Endodermal cell (in vitro differentiated cells): ENCODE data around the gene CXCL1. TPM values are rescaled to one million over a fixed set of nuclear protein-coding genes. Genes with fewer than 3 reads are reported as not detected.

Experiments
- DNase-seq: peaks from one replicate; pipeline ENCODE4 v3.0.0-alpha.2; 2017
- H3K27ac ChIP-seq: 2 replicates; pipeline ENCODE4 v1.5.1; 2013; ENCODE audit warnings: mild to moderate bottlenecking, low read depth, low read length, moderate library complexity
- H3K27me3 ChIP-seq: 2 replicates; pipeline ENCODE4 v1.6.1; 2013; ENCODE audit warnings: mild to moderate bottlenecking, low read length, moderate library complexity; ENCODE audit not compliant: insufficient read depth, control insufficient read depth, poor library complexity, severe bottlenecking
- H3K36me3 ChIP-seq: 2 replicates; pipeline ENCODE4 v1.7.0; 2013; ENCODE audit warnings: mild to moderate bottlenecking, low read length, moderate library complexity; ENCODE audit not compliant: control insufficient read depth, insufficient read depth
- H3K4me1 ChIP-seq: one replicate; pipeline ENCODE4 v1.7.0; 2013; ENCODE audit warnings: low read length; ENCODE audit not compliant: control insufficient read depth, insufficient read depth
- H3K4me3 ChIP-seq: 2 replicates; pipeline ENCODE4 v1.5.1; 2013; ENCODE audit warnings: mild to moderate bottlenecking, low read length, moderate library complexity
- H3K9ac ChIP-seq: 2 replicates; pipeline ENCODE4 v1.6.1; 2013; ENCODE audit warnings: mild to moderate bottlenecking, low read length, moderate library complexity; ENCODE audit not compliant: poor library complexity, severe bottlenecking; ENCODE audit errors: extremely low read depth
- H3K9me3 ChIP-seq: 2 replicates; pipeline ENCODE4 v1.6.1; 2013; ENCODE audit warnings: mild to moderate bottlenecking, low read length, moderate library complexity; ENCODE audit not compliant: control insufficient read depth
- H3K27ac Mint-ChIP-seq: 2 replicates; pipeline ENCODE4 v1.8.0; 2020; ENCODE audit warnings: mixed read lengths
- H3K27me3 Mint-ChIP-seq: 2 replicates; pipeline ENCODE4 v1.8.0; 2021; ENCODE audit warnings: mild to moderate bottlenecking, mixed read lengths; ENCODE audit not compliant: insufficient read depth
- H3K36me3 Mint-ChIP-seq: 2 replicates; pipeline ENCODE4 v1.8.0; 2020; ENCODE audit warnings: low read depth, mixed read lengths
- H3K4me1 Mint-ChIP-seq: 2 replicates; pipeline ENCODE4 v1.8.0; 2020; ENCODE audit warnings: mixed read lengths
- H3K4me3 Mint-ChIP-seq: 2 replicates; pipeline ENCODE4 v1.8.0; 2020; ENCODE audit warnings: mild to moderate bottlenecking, moderate library complexity, mixed read lengths
- H3K9me3 Mint-ChIP-seq: 2 replicates; pipeline ENCODE4 v1.8.0; 2020; ENCODE audit warnings: mild to moderate bottlenecking, mixed read lengths
- WGBS, 2 experiments: methylation state at CpG; one replicate each; pipeline versions ENCODE4 v1.1.5 to v1.1.7; 2013; ENCODE audit warnings: missing lambda C conversion rate in 2 of 2, mixed read lengths in 1 of 2; ENCODE audit not compliant: insufficient coverage in 1 of 2, insufficient read length in 1 of 2; 5-methylcytosine and 5-hydroxymethylcytosine counted together
- total RNA-seq, 2 donors: library from RNA; stranded (reverse); fragmentation: NEBNext Ultra II Directional in 1 of 2; extraction: Animal tissue kit (Norgen Biotek cat#: 25700) in 1 of 2; gene quantifications; 2 replicates in 1 of 2; 3 replicates in 1 of 2; pipeline ENCODE4 v1.2.1, GENCODE V29; 2021
- TF ChIP-seq, protein P1 (sequence below): fragments of 200-600 bp; sonication (generic); conservative IDR thresholded peaks from 2 replicates; pipeline ENCODE4 v1.5.0; 2021; ENCODE audit warnings: antibody characterized with exemption, mild to moderate bottlenecking

CXCL1 gene
- total RNA-seq, 2 donors from 2014 or later: 0.24 TPM; not detected in 1

DNA sequence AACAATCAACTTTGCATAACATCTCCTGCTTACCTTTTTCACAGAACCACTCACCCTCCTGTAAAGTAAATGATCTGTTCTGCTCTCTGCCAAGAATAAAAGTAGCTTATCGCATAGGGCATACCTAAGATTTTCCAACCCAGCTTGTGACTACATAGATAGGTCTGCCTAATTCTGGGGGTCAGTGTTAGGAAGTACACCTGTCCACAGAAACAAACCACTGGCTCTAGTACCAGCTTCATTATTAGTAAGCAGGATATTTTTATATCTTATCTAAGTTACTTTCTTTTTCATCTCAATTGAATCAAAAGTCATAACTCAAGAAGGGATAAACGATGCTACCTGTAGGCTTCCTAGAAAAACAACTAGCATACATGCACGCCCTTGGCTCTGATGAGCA, 23.8 kb downstream of the CXCL1 start:
- TF ChIP-seq, protein P1, sequence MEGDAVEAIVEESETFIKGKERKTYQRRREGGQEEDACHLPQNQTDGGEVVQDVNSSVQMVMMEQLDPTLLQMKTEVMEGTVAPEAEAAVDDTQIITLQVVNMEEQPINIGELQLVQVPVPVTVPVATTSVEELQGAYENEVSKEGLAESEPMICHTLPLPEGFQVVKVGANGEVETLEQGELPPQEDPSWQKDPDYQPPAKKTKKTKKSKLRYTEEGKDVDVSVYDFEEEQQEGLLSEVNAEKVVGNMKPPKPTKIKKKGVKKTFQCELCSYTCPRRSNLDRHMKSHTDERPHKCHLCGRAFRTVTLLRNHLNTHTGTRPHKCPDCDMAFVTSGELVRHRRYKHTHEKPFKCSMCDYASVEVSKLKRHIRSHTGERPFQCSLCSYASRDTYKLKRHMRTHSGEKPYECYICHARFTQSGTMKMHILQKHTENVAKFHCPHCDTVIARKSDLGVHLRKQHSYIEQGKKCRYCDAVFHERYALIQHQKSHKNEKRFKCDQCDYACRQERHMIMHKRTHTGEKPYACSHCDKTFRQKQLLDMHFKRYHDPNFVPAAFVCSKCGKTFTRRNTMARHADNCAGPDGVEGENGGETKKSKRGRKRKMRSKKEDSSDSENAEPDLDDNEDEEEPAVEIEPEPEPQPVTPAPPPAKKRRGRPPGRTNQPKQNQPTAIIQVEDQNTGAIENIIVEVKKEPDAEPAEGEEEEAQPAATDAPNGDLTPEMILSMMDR: no peak
- no peak overlapping the region for H3K4me3 ChIP-seq
- no peaks in the 10 kb centered on the region for H3K27me3 ChIP-seq
- no peak for DNase-seq
- H3K36me3 Mint-ChIP-seq: no peaks in the 10 kb centered on the region
- no peak overlapping the region for H3K27ac Mint-ChIP-seq
- no peak overlapping the region for H3K9ac ChIP-seq
- H3K4me1 Mint-ChIP-seq: peaks cover 5% of the 10 kb centered on the region
- no peaks in the 10 kb centered on the region for H3K9me3 Mint-ChIP-seq
- H3K27me3 Mint-ChIP-seq: no peaks in the 10 kb centered on the region
- 93 to 96% methylated on average over 3 of the region's 3 CpGs for WGBS, 2 experiments
- no peak overlapping the region for H3K27ac ChIP-seq
- H3K9me3 ChIP-seq: no peaks in the 10 kb centered on the region
- no peaks in the 10 kb centered on the region for H3K4me1 ChIP-seq
- no peaks in the 10 kb centered on the region for H3K36me3 ChIP-seq
- H3K4me3 Mint-ChIP-seq: no peak overlapping the region

- 73% methylated on average over 2 of the region's 2 CpGs; no CpG with 5 or more reads in 1 of the 2 experiments for WGBS, 2 experiments
- no peak overlapping the region for H3K27ac ChIP-seq
- no peaks in the 10 kb centered on the region for H3K27me3 Mint-ChIP-seq
- H3K9me3 Mint-ChIP-seq: no peaks in the 10 kb centered on the region
- H3K4me1 ChIP-seq: no peaks in the 10 kb centered on the region
- H3K27ac Mint-ChIP-seq: no peak overlapping the region
- H3K4me3 Mint-ChIP-seq: no peak overlapping the region
- H3K9ac ChIP-seq: no peak overlapping the region
- TF ChIP-seq, protein P1: no peak
- no peaks in the 10 kb centered on the region for H3K36me3 ChIP-seq
- no peaks in the 10 kb centered on the region for H3K27me3 ChIP-seq
- DNase-seq: no peak
- H3K4me3 ChIP-seq: no peak overlapping the region
- H3K9me3 ChIP-seq: no peaks in the 10 kb centered on the region
- peaks cover 5% of the 10 kb centered on the region for H3K4me1 Mint-ChIP-seq
- no peaks in the 10 kb centered on the region for H3K36me3 Mint-ChIP-seq
Measured at GRCh38 chr4:73894001-73894400, 24.8 kb downstream of the CXCL1 start.

GRCh38 chr4:73895201-73896175, 26.3 kb downstream of the CXCL1 start:
- no peak overlapping the region for H3K27ac ChIP-seq
- Mint-ChIP-seq H3K4me1 (peaks cover 5% of the 10 kb centered on the region), H3K9me3 (no peaks in the 10 kb centered on the region), H3K4me3 (no peak overlapping the region), H3K27ac (no peak overlapping the region), H3K27me3 (no peaks in the 10 kb centered on the region), H3K36me3 (no peaks in the 10 kb centered on the region)
- H3K27me3 ChIP-seq: no peaks in the 10 kb centered on the region
- H3K36me3 ChIP-seq: no peaks in the 10 kb centered on the region
- no peaks in the 10 kb centered on the region for H3K4me1 ChIP-seq
- H3K9ac ChIP-seq: no peak overlapping the region
- no peak for DNase-seq
- 92 to 100% methylated on average over 5 to 9 of the region's 9 CpGs for WGBS, 2 experiments
- TF ChIP-seq, protein P1: no peak
- H3K9me3 ChIP-seq: no peaks in the 10 kb centered on the region
- no peak overlapping the region for H3K4me3 ChIP-seq
